ENCODE measurements around the gene CLTRN.

The CLTRN gene

DNA sequence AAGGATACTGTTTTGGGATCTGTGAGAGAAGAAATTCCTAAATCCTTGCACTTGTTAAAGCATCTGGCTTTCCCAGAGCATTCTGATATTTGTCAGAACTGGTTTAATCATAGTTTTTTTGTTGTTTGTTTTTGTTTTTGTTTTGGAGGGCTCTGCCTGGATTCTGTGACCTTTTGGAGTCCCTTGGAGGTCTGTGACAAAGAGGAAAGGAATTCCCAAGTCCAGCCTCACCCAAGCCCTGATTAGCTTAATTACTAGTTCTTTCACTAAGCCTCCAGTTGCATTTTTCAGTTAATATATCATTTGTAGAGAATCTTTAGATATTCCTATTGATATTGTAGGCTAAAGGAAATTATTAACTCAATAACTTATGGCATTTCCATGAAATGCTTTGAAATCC is 64.6 kb downstream of the CLTRN start:
- POLR2A ChIA-PET, result no interaction called here
- TF ChIP-seq ZBTB21 (tag by site-specific recombination; IDR thresholded peaks at IDR 0.05) (no peak), ZNF596 (tag by site-specific recombination; IDR thresholded peaks at IDR 0.05) (no peak), ZNF274 (IDR thresholded peaks at IDR 0.05; ENCODE audit: low read length) (no peak), ZNF274 (tag by site-specific recombination; IDR thresholded peaks at IDR 0.05; ENCODE audit: borderline replicate concordance) (no peak), SP7 (tag by site-specific recombination; IDR thresholded peaks at IDR 0.05) (no peak), ZNF558 (tag by site-specific recombination; IDR thresholded peaks at IDR 0.05) (no peak), KLF10 (tag by site-specific recombination; IDR thresholded peaks at IDR 0.05) (no peak), ZNF513 (tag by site-specific recombination; IDR thresholded peaks at IDR 0.05) (no peak), ZBTB17 (tag by site-specific recombination; IDR thresholded peaks at IDR 0.05) (no peak), ZNF394 (tag by site-specific recombination; IDR thresholded peaks at IDR 0.05; ENCODE audit: borderline replicate concordance) (no peak), ZNF621 (tag by site-specific recombination; IDR thresholded peaks at IDR 0.05) (no peak), GLI2 (tag by site-specific recombination; IDR thresholded peaks at IDR 0.05; ENCODE audit: borderline replicate concordance, low read depth) (no peak), ZSCAN30 (tag by site-specific recombination; IDR thresholded peaks at IDR 0.05) (no peak), ZNF416 (tag by site-specific recombination; IDR thresholded peaks at IDR 0.05) (no peak), ZXDB (tag by site-specific recombination; IDR thresholded peaks at IDR 0.05) (no peak)
- TF ChIP-seq, protein P1, sequence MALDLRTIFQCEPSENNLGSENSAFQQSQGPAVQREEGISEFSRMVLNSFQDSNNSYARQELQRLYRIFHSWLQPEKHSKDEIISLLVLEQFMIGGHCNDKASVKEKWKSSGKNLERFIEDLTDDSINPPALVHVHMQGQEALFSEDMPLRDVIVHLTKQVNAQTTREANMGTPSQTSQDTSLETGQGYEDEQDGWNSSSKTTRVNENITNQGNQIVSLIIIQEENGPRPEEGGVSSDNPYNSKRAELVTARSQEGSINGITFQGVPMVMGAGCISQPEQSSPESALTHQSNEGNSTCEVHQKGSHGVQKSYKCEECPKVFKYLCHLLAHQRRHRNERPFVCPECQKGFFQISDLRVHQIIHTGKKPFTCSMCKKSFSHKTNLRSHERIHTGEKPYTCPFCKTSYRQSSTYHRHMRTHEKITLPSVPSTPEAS (tag by site-specific recombination; IDR thresholded peaks at IDR 0.05), result no peak
- TF ChIP-seq, protein P2, sequence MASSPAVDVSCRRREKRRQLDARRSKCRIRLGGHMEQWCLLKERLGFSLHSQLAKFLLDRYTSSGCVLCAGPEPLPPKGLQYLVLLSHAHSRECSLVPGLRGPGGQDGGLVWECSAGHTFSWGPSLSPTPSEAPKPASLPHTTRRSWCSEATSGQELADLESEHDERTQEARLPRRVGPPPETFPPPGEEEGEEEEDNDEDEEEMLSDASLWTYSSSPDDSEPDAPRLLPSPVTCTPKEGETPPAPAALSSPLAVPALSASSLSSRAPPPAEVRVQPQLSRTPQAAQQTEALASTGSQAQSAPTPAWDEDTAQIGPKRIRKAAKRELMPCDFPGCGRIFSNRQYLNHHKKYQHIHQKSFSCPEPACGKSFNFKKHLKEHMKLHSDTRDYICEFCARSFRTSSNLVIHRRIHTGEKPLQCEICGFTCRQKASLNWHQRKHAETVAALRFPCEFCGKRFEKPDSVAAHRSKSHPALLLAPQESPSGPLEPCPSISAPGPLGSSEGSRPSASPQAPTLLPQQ (tag by site-specific recombination; IDR thresholded peaks at IDR 0.05), result no peak
- Histone ChIP-seq H3K9me3 (ENCODE audit: control insufficient read depth, insufficient read depth, low read depth, low read length) (no peaks in the 10 kb centered on the region), H3K27ac (ENCODE audit: extremely low read depth, low read depth, low read length) (no peak overlapping the region), H3K4me1 (ENCODE audit: control insufficient read depth, insufficient read depth, low read length) (no peaks in the 10 kb centered on the region), H3K4me3 (ENCODE audit: low read depth, low read length) (no peak overlapping the region), H3K36me3 (ENCODE audit: control insufficient read depth in 2 of 2, insufficient read depth in 1 of 2, low read length in 2 of 2) (no peaks in the 10 kb centered on the region)
- CTCF ChIA-PET, result interaction anchor here (0.5 kb wide), 1 partner anchor 330 kb away, joined by 3 read pairs; no protein-coding TSS in a partner anchor

GRCh38 chrX:15599461-15599860 is 65.1 kb downstream of the CLTRN start:
- ChIA-PET POLR2A (no interaction called here), CTCF (no interaction called here)
- Histone ChIP-seq H3K4me3 (ENCODE audit: low read depth, low read length) (no peak overlapping the region), H3K27ac (ENCODE audit: extremely low read depth, low read depth, low read length) (no peak overlapping the region), H3K36me3 (ENCODE audit: control insufficient read depth in 2 of 2, insufficient read depth in 1 of 2, low read length in 2 of 2) (no peaks in the 10 kb centered on the region), H3K4me1 (ENCODE audit: control insufficient read depth, insufficient read depth, low read length) (no peaks in the 10 kb centered on the region), H3K9me3 (ENCODE audit: control insufficient read depth, insufficient read depth, low read depth, low read length) (no peaks in the 10 kb centered on the region)
- TF ChIP-seq, protein P2 (tag by site-specific recombination; IDR thresholded peaks at IDR 0.05), result no peak
- TF ChIP-seq ZBTB21 (tag by site-specific recombination; IDR thresholded peaks at IDR 0.05) (no peak), ZNF558 (tag by site-specific recombination; IDR thresholded peaks at IDR 0.05) (no peak), ZNF223 (tag by site-specific recombination; IDR thresholded peaks at IDR 0.05) (no peak), FEZF1 (tag by site-specific recombination; IDR thresholded peaks at IDR 0.05) (no peak), ZNF555 (tag by site-specific recombination; conservative IDR thresholded peaks at IDR 0.05) (no peak), ZNF24 (tag by site-specific recombination; IDR thresholded peaks at IDR 0.05) (no peak), ZNF248 (tag by site-specific recombination; IDR thresholded peaks at IDR 0.05) (no peak), RBAK (tag by site-specific recombination; IDR thresholded peaks at IDR 0.05) (no peak), ZNF785 (tag by site-specific recombination; IDR thresholded peaks at IDR 0.05) (no peak), ZNF214 (tag by site-specific recombination; IDR thresholded peaks at IDR 0.05; ENCODE audit: borderline replicate concordance) (no peak), ZBTB6 (tag by site-specific recombination; IDR thresholded peaks at IDR 0.05) (no peak), OVOL3 (tag by site-specific recombination; IDR thresholded peaks at IDR 0.05) (no peak), ZNF48 (tag by site-specific recombination; IDR thresholded peaks at IDR 0.05) (no peak), ZNF140 (tag by site-specific recombination; IDR thresholded peaks at IDR 0.05) (no peak)
